Mesendoderm (in vitro differentiated cells): ENCODE data around the gene PTPRM.

ENCODE experiments used
- DNase-seq: peaks from one replicate; pipeline ENCODE4 v3.0.0; 2013
- H2AK5ac ChIP-seq: 2 replicates; pipeline ENCODE4 v1.6.1; 2013; ENCODE audit warnings: low read length, inconsistent platforms
- H2BK120ac ChIP-seq: 2 replicates; pipeline ENCODE4 v1.6.1; 2013; ENCODE audit warnings: low read depth, mild to moderate bottlenecking, low read length, moderate library complexity, mixed read lengths
- H2BK15ac ChIP-seq: replicated peaks from 2 replicates; pipeline ENCODE4 v1.6.1; 2013; ENCODE audit warnings: low read depth, mild to moderate bottlenecking, moderate library complexity
- H2BK5ac ChIP-seq: 2 replicates; pipeline ENCODE4 v1.6.1; 2013; ENCODE audit warnings: low read length, inconsistent platforms
- H3K18ac ChIP-seq: 2 replicates; pipeline ENCODE4 v1.6.1; 2013; ENCODE audit warnings: mild to moderate bottlenecking, low read length, mixed read lengths
- H3K23ac ChIP-seq: one replicate; pipeline ENCODE4 v1.6.1; 2013; ENCODE audit warnings: low read length
- H3K27ac ChIP-seq: 2 replicates; pipeline ENCODE4 v1.5.1; 2013; ENCODE audit warnings: low read depth, mild to moderate bottlenecking, inconsistent platforms, low read length, moderate library complexity
- H3K27me3 ChIP-seq: 2 replicates; pipeline ENCODE4 v1.6.1; 2013; ENCODE audit warnings: low read length, control low read depth, mild to moderate bottlenecking, inconsistent platforms; ENCODE audit not compliant: insufficient read depth, poor library complexity
- H3K36me3 ChIP-seq: 2 replicates; pipeline ENCODE4 v1.6.1; 2013; ENCODE audit warnings: low read length, inconsistent platforms; ENCODE audit not compliant: control insufficient read depth, insufficient read depth
- H3K4ac ChIP-seq: one replicate; pipeline ENCODE4 v1.6.1; 2013; ENCODE audit warnings: low read depth, mild to moderate bottlenecking, low read length, moderate library complexity
- H3K4me1 ChIP-seq: 2 replicates; pipeline ENCODE4 v1.6.1; 2013; ENCODE audit warnings: low read depth, low read length, inconsistent platforms; ENCODE audit not compliant: control insufficient read depth
- H3K4me2 ChIP-seq: 2 replicates; pipeline ENCODE4 v1.6.1; 2013; ENCODE audit warnings: low read length
- H3K4me3 ChIP-seq: 2 replicates; pipeline ENCODE4 v1.5.1; 2013; ENCODE audit warnings: mild to moderate bottlenecking, low read length
- H3K56ac ChIP-seq: one replicate; pipeline ENCODE4 v1.6.1; 2013; ENCODE audit warnings: low read length
- H3K79me1 ChIP-seq: 2 replicates; pipeline ENCODE4 v1.6.1; 2013; ENCODE audit warnings: low read length, inconsistent platforms
- H3K79me2 ChIP-seq: 2 replicates; pipeline ENCODE4 v1.6.1; 2013; ENCODE audit warnings: mild to moderate bottlenecking, low read length; ENCODE audit not compliant: control insufficient read depth, insufficient read depth
- H3K9ac ChIP-seq: 2 replicates; pipeline ENCODE4 v1.6.1; 2013; ENCODE audit warnings: low read length, inconsistent platforms
- H4K5ac ChIP-seq: one replicate; pipeline ENCODE4 v1.6.1; 2013; ENCODE audit warnings: low read length
- H4K8ac ChIP-seq: one replicate; pipeline ENCODE4 v1.6.1; 2013; ENCODE audit warnings: low read depth, mild to moderate bottlenecking, control low read depth, low read length, moderate library complexity
- WGBS: extraction: QIAGEN DNeasy Blood & Tissue Kit; methylation state at CpG from one replicate; pipeline ENCODE4 v1.1.7; 2013; ENCODE audit warnings: low lambda C conversion rate, missing lambda C conversion rate; ENCODE audit not compliant: insufficient coverage; ENCODE audit errors: extremely low coverage; 5-methylcytosine and 5-hydroxymethylcytosine counted together

The PTPRM gene

GRCh38 chr18:7661207-7661606 lies 94.1 kb downstream of the PTPRM start:
- Histone ChIP-seq H3K18ac (no peak overlapping the region), H3K4ac (no peak overlapping the region), H2AK5ac (no peak overlapping the region), H3K9ac (no peak overlapping the region), H3K56ac (no peak overlapping the region), H3K36me3 (no peaks in the 10 kb centered on the region), H3K79me2 (no peaks in the 10 kb centered on the region), H2BK15ac (no peak overlapping the region), H3K23ac (no peak overlapping the region), H3K27ac (no peak overlapping the region), H4K5ac (no peak overlapping the region), H2BK120ac (no peak overlapping the region), H3K27me3 (no peaks in the 10 kb centered on the region), H3K4me3 (no peak overlapping the region), H2BK5ac (no peak overlapping the region), H4K8ac (no peak overlapping the region), H3K79me1 (peaks cover 9% of the 10 kb centered on the region), H3K4me1 (peaks cover 8% of the 10 kb centered on the region), H3K4me2 (no peak overlapping the region)
- no CpG with 5 or more reads among the region's 1 CpG for WGBS
- DNase-seq, result no peak

DNA sequence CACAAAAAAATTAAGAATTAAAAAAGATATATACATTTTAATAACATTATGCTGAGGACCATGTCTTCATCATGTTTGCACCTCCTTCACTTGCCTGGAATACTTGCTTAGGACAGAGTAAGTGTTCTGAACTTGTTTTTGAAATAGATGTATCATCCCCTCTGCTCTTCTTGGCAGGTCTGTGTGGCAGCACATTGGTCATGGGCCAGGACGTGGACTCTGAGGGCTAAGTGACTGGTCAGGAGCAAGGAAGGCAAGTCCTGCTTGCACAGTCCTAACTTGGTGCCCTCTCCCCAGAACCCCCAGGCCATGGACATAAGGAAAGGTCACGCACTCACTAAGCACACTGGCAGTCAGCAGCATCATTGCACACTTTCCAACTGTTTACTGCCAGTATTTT lies 95.8 kb downstream of the PTPRM start:
- WGBS, result no CpG with 5 or more reads among the region's 2 CpGs
- Histone ChIP-seq H3K4me3 (no peak overlapping the region), H3K4me2 (no peak overlapping the region), H3K23ac (no peak overlapping the region), H3K27ac (no peak overlapping the region), H3K79me1 (peaks cover 2% of the 10 kb centered on the region), H3K36me3 (no peaks in the 10 kb centered on the region), H2BK120ac (no peak overlapping the region), H3K4ac (no peak overlapping the region), H2BK5ac (no peak overlapping the region), H3K27me3 (no peaks in the 10 kb centered on the region), H4K8ac (no peak overlapping the region), H2BK15ac (no peak overlapping the region), H2AK5ac (no peak overlapping the region), H4K5ac (no peak overlapping the region), H3K9ac (no peak overlapping the region), H3K18ac (no peak overlapping the region), H3K56ac (no peak overlapping the region), H3K79me2 (no peaks in the 10 kb centered on the region), H3K4me1 (peaks cover 3% of the 10 kb centered on the region)
- no peak for DNase-seq

DNA sequence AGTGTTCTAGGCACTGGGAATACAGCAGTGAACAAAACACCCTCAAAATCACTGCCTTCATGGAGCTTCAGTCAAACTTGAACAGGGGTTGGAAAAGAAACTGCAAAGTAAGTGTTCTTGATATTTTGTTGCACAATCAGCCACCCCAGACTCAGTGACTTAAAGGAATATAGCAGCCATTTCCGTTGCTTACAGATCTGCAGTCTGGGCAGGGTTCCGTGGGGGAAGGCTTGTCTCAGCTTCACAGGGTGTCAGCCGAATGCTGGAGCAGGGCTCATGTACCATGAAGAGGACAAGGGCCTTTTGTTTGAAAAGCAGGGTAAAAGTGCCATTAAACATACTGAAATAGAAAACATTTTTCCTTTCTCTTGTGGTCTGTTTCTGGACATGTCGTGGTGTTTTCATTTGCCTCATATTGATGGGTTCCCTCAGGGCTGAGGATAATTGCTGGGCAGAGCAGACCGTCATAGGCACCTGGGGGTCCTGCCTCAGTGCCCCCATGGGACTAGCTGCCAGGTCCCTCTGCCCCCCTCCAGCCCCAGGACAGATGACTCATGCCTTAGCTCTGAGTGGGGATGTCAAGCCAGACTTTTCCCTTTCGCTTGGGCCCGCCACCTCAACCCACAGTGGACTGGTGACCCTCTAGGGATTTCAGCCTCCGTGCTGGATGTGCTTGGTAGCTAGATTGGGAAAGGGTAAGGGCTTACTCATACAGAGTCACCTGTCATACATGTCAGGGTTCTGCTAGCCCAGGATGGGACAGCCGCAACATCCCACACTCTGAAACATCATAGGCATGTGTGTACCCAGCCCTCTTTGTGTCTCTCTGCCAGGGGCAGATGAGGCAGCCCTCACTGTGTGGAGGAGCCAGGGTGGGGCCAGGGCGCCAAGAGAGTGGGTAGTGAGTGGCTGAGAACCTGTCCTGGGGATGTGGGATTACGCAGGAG lies 96.5 kb downstream of the PTPRM start:
- WGBS, result no CpG with 5 or more reads among the region's 11 CpGs
- H2BK120ac ChIP-seq, result no peak overlapping the region
- H3K4me2 ChIP-seq, result no peak overlapping the region
- DNase-seq, result no peak
- H3K4me1 ChIP-seq, result no peaks in the 10 kb centered on the region
- H3K79me2 ChIP-seq, result no peaks in the 10 kb centered on the region
- no peak overlapping the region for H3K4ac ChIP-seq
- no peak overlapping the region for H4K5ac ChIP-seq
- no peaks in the 10 kb centered on the region for H3K79me1 ChIP-seq
- no peak overlapping the region for H3K23ac ChIP-seq
- no peak overlapping the region for H2BK5ac ChIP-seq
- H3K18ac ChIP-seq, result no peak overlapping the region
- no peaks in the 10 kb centered on the region for H3K36me3 ChIP-seq
- no peak overlapping the region for H3K9ac ChIP-seq
- H4K8ac ChIP-seq, result no peak overlapping the region
- H3K56ac ChIP-seq, result no peak overlapping the region
- no peak overlapping the region for H3K4me3 ChIP-seq
- no peaks in the 10 kb centered on the region for H3K27me3 ChIP-seq
- no peak overlapping the region for H2AK5ac ChIP-seq
- H2BK15ac ChIP-seq, result no peak overlapping the region
- H3K27ac ChIP-seq, result no peak overlapping the region

GRCh38 chr18:7666195-7666776 lies 99.2 kb downstream of the PTPRM start:
- no peak overlapping the region for H4K8ac ChIP-seq
- no peak overlapping the region for H2AK5ac ChIP-seq
- H3K18ac ChIP-seq, result no peak overlapping the region
- no peaks in the 10 kb centered on the region for H3K36me3 ChIP-seq
- H3K56ac ChIP-seq, result no peak overlapping the region
- no peak overlapping the region for H2BK120ac ChIP-seq
- H3K27me3 ChIP-seq, result no peaks in the 10 kb centered on the region
- no CpG with 5 or more reads among the region's 4 CpGs for WGBS
- no peaks in the 10 kb centered on the region for H3K79me2 ChIP-seq
- H3K4ac ChIP-seq, result no peak overlapping the region
- DNase-seq, result no peak
- H3K4me1 ChIP-seq, result no peaks in the 10 kb centered on the region
- H3K4me2 ChIP-seq, result no peak overlapping the region
- H2BK5ac ChIP-seq, result no peak overlapping the region
- H3K23ac ChIP-seq, result no peak overlapping the region
- H3K27ac ChIP-seq, result no peak overlapping the region
- no peak overlapping the region for H3K4me3 ChIP-seq
- H4K5ac ChIP-seq, result no peak overlapping the region
- H3K79me1 ChIP-seq, result peaks cover 2% of the 10 kb centered on the region
- no peak overlapping the region for H3K9ac ChIP-seq
- no peak overlapping the region for H2BK15ac ChIP-seq

DNA sequence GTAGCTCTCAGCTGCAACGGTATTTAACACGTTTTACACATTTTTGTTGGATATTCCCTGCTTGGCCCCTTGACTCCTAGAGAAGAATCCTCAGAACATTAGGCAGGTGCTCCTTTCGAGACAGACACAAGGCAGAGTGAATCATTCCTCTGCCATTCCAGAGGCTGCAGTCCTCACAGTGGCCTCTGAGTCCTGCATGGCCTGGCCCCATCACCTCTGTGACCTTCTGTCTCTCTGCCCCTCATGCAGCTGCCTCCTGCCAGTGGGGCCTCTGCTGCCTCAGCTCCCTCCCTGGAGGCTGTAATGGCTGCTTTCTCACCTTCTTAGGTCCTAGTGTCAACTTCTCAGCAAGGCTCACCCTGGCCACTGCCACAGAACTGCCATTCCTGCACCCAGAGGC lies 101.3 kb downstream of the PTPRM start:
- Histone ChIP-seq H3K9ac (no peak overlapping the region), H3K79me2 (no peaks in the 10 kb centered on the region), H3K36me3 (no peaks in the 10 kb centered on the region), H3K27ac (no peak overlapping the region), H2AK5ac (no peak overlapping the region), H2BK120ac (no peak overlapping the region), H3K18ac (no peak overlapping the region), H3K4me3 (no peak overlapping the region), H3K4ac (no peak overlapping the region), H3K4me1 (no peaks in the 10 kb centered on the region), H3K4me2 (no peak overlapping the region), H3K79me1 (peaks cover 2% of the 10 kb centered on the region), H3K23ac (no peak overlapping the region), H3K56ac (no peak overlapping the region), H2BK15ac (no peak overlapping the region), H2BK5ac (no peak overlapping the region), H4K5ac (no peak overlapping the region), H4K8ac (no peak overlapping the region), H3K27me3 (no peaks in the 10 kb centered on the region)
- WGBS, result no CpG with 5 or more reads among the region's 3 CpGs
- DNase-seq, result peak; percentile 20
